Measurements from ENCODE around the gene CHTOP. TPM values are rescaled to one million over a fixed set of nuclear protein-coding genes. Genes with fewer than 3 reads are reported as not detected.

Gene CHTOP
- total and polyA plus RNA-seq, 2 of the 13 experiments (the other 11 are each of a cell fraction or from before 2014, with no cell fraction given) = 38.0 to 51.9 TPM

GRCh38 chr1:153649863-153650235 is 16.0 kb downstream of the CHTOP start:
- no peak for DNase-seq (ENCODE audit: low spot score)
- no peaks in the 10 kb centered on the region; the same call in 1 of the 2 replicates for H4K20me1 ChIP-seq (ENCODE audit: insufficient read depth, low read length)
- ChIA-PET POLR2A (interaction anchor here (1.4 to 4.6 kb wide), 3 partner anchors 9 to 15 kb away, joined by 5 to 36 read pairs (median 18); partner anchors contain the start of genes CHTOP and SNAPIN), CTCF (ENCODE audit: low intra/inter-chr PET ratio, low total read pairs) (no interaction called here)
- no peaks in the 10 kb centered on the region for H3K27me3 ChIP-seq (ENCODE audit: control insufficient read depth in 1 of 2, insufficient read depth in 2 of 2, low read length in 2 of 2)
- intact Hi-C loops (cut with micrococcal nuclease; ENCODE audit: unreplicated experiment) = no loop called here
- H3K36me3 ChIP-seq (replicated peaks in 1 of 2; ENCODE audit: control insufficient read depth in 1 of 2, insufficient read depth in 2 of 2, low read length in 2 of 2) = peaks cover 3 to 13% of the 10 kb centered on the region in 2 experiments
- no peak overlapping the region for H3K9ac ChIP-seq (ENCODE audit: insufficient read depth, low read depth, low read length)
- no TSS peak for BruUV-seq (replicated peaks)
- peaks cover 23% of the 10 kb centered on the region for H3K4me1 ChIP-seq (ENCODE audit: insufficient read depth, low read length)
- 45% methylated on average over 2 of the region's 2 CpGs for WGBS (ENCODE audit: low lambda C conversion rate)
- TF ChIP-seq ZNF441 (CRISPR knock-in tag; IDR thresholded peaks at IDR 0.05; ENCODE audit: borderline replicate concordance) = no peak
- no peak for TF ChIP-seq TCF12 (IDR thresholded peaks at IDR 0.05)
- no peak for TF ChIP-seq TCF12 (CRISPR knock-in tag; IDR thresholded peaks at IDR 0.05)
- TF ChIP-seq BCL6 (CRISPR knock-in tag; IDR thresholded peaks at IDR 0.05) = no peak
- TF ChIP-seq GPN1 (CRISPR knock-in tag; IDR thresholded peaks at IDR 0.05; ENCODE audit: borderline replicate concordance) = no peak
- no peak for TF ChIP-seq RAD51 (IDR thresholded peaks at IDR 0.05; ENCODE audit: borderline replicate concordance)
- no peak overlapping the region for H3K4me3 ChIP-seq (replicated peaks in 1 of 3; ENCODE audit: insufficient read depth in 1 of 3, low read depth in 2 of 3, low read length in 3 of 3)
- H3K4me2 ChIP-seq (ENCODE audit: low read depth, low read length) = no peak overlapping the region
- no peak overlapping the region for H2AFZ ChIP-seq (ENCODE audit: low read length)
- FAIRE-seq = no peak
- H3K9me3 ChIP-seq (ENCODE audit: low read length) = no peaks in the 10 kb centered on the region
- H3K79me2 ChIP-seq (ENCODE audit: insufficient read depth, low read length) = no peaks in the 10 kb centered on the region
- ATAC-seq = peak; percentile 52
- no peak overlapping the region for H3K27ac ChIP-seq (ENCODE audit: extremely low read length, insufficient read depth, low read length)
- in situ Hi-C loops (cut with HindIII; ENCODE audit: extremely low pct_ligation_motif_present, low pct_unique_long_range_greater_than_20kb) = no loop called here

DNA sequence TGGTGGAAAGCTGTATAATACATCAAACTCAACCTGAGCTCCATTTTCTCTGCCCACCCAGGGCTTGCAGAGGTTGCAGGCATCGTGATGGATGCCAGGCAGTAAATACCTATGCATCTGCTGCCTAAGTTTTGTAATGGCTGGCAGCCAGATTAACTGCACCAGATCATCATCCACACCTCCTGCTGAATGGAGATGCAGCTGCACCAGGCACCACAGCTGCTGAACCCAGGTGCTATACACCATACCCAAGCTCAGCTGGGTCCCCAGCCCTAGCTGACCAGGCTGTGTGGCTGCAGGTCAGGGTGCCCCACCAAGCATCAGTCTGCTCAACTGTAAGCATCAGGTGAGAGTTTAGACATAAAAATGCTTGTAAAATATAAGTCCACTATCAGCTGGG is 17.9 kb downstream of the CHTOP start:
- no peaks in the 10 kb centered on the region for H3K9me3 ChIP-seq (ENCODE audit: low read length)
- H3K27ac ChIP-seq (ENCODE audit: extremely low read length, insufficient read depth, low read length) = no peak overlapping the region
- H3K27me3 ChIP-seq (ENCODE audit: control insufficient read depth in 1 of 2, insufficient read depth in 2 of 2, low read length in 2 of 2) = no peaks in the 10 kb centered on the region
- ATAC-seq = no peak
- H3K4me3 ChIP-seq (replicated peaks in 1 of 3; ENCODE audit: insufficient read depth in 1 of 3, low read depth in 2 of 3, low read length in 3 of 3) = no peak overlapping the region
- TF ChIP-seq ZNF460 (CRISPR knock-in tag; IDR thresholded peaks at IDR 0.05; ENCODE audit: borderline replicate concordance) (no peak), CENPBD1 (CRISPR knock-in tag; IDR thresholded peaks at IDR 0.05; ENCODE audit: borderline replicate concordance, low read depth) (no peak), SALL1 (CRISPR knock-in tag; IDR thresholded peaks at IDR 0.05) (no peak), CREBL2 (CRISPR knock-in tag; IDR thresholded peaks at IDR 0.05; ENCODE audit: borderline replicate concordance) (no peak), ZNF614 (CRISPR knock-in tag; IDR thresholded peaks at IDR 0.05; ENCODE audit: borderline replicate concordance) (no peak), ZNF430 (CRISPR knock-in tag; IDR thresholded peaks at IDR 0.05) (no peak), EEA1 (CRISPR knock-in tag; IDR thresholded peaks at IDR 0.05; ENCODE audit: borderline replicate concordance) (no peak), ZNF350 (CRISPR knock-in tag; IDR thresholded peaks at IDR 0.05; ENCODE audit: borderline replicate concordance, low read depth) (no peak), NFE2 (CRISPR knock-in tag; IDR thresholded peaks at IDR 0.05) (no peak)
- TF ChIP-seq, protein P1, sequence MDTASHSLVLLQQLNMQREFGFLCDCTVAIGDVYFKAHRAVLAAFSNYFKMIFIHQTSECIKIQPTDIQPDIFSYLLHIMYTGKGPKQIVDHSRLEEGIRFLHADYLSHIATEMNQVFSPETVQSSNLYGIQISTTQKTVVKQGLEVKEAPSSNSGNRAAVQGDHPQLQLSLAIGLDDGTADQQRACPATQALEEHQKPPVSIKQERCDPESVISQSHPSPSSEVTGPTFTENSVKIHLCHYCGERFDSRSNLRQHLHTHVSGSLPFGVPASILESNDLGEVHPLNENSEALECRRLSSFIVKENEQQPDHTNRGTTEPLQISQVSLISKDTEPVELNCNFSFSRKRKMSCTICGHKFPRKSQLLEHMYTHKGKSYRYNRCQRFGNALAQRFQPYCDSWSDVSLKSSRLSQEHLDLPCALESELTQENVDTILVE (CRISPR knock-in tag; IDR thresholded peaks at IDR 0.05) = no peak
- TF ChIP-seq, protein P2, sequence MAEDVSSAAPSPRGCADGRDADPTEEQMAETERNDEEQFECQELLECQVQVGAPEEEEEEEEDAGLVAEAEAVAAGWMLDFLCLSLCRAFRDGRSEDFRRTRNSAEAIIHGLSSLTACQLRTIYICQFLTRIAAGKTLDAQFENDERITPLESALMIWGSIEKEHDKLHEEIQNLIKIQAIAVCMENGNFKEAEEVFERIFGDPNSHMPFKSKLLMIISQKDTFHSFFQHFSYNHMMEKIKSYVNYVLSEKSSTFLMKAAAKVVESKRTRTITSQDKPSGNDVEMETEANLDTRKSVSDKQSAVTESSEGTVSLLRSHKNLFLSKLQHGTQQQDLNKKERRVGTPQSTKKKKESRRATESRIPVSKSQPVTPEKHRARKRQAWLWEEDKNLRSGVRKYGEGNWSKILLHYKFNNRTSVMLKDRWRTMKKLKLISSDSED (CRISPR knock-in tag; IDR thresholded peaks at IDR 0.05) = no peak
- FAIRE-seq = no peak
- no peak overlapping the region for H3K4me2 ChIP-seq (ENCODE audit: low read depth, low read length)
- ChIA-PET POLR2A (interaction anchor here (1.0 to 1.6 kb wide), 2 partner anchors 18 to 25 kb away, joined by 3 to 4 read pairs; partner anchors contain the start of gene CHTOP), CTCF (ENCODE audit: low intra/inter-chr PET ratio, low total read pairs) (no interaction called here)
- no peak overlapping the region for H2AFZ ChIP-seq (ENCODE audit: low read length)
- no peaks in the 10 kb centered on the region for H4K20me1 ChIP-seq (ENCODE audit: insufficient read depth, low read length)
- no peak overlapping the region for H3K9ac ChIP-seq (ENCODE audit: insufficient read depth, low read depth, low read length)
- intact Hi-C loops (cut with micrococcal nuclease; ENCODE audit: unreplicated experiment) (no loop called here), in situ Hi-C loops (cut with HindIII; ENCODE audit: extremely low pct_ligation_motif_present, low pct_unique_long_range_greater_than_20kb) (no loop called here)
- 73% methylated on average over 1 of the region's 1 CpG for WGBS (ENCODE audit: low lambda C conversion rate)
- no peak for DNase-seq (ENCODE audit: low spot score)
- H3K36me3 ChIP-seq (replicated peaks in 1 of 2; ENCODE audit: control insufficient read depth in 1 of 2, insufficient read depth in 2 of 2, low read length in 2 of 2) = no peaks in the 10 kb centered on the region
- no TSS peak for BruUV-seq (replicated peaks)
- H3K4me1 ChIP-seq (ENCODE audit: insufficient read depth, low read length) = peaks cover 33% of the 10 kb centered on the region
- no peaks in the 10 kb centered on the region for H3K79me2 ChIP-seq (ENCODE audit: insufficient read depth, low read length)

Data from HepG2 (cell line).